ENCODE measurements around the gene CLNK. TPM values are rescaled to one million over a fixed set of nuclear protein-coding genes. Genes with fewer than 3 reads are reported as not detected.

Gene CLNK
- total and polyA plus RNA-seq, 2 of the 8 experiments (the other 6 are each of a cell fraction or from before 2014, with no cell fraction given): not detected

- Histone ChIP-seq H3K9me3 (ENCODE audit: insufficient read depth in 2 of 2, low read depth in 1 of 2, low read length in 1 of 2) (no peaks in the 10 kb centered on the region), H2BK120ac (replicated peaks; ENCODE audit: low read depth, low read length) (no peak overlapping the region), H3K36me3 (ENCODE audit: control insufficient read depth in 2 of 4, insufficient read depth in 4 of 4, low read length in 3 of 4) (no peaks in the 10 kb centered on the region), H3K4me3 (ENCODE audit: extremely low read depth in 1 of 4, insufficient read depth in 2 of 4, low read depth in 3 of 4, low read length in 4 of 4) (no peak overlapping the region), H4K8ac (ENCODE audit: extremely low read depth, insufficient read depth, low read length) (no peak overlapping the region), H3K79me2 (ENCODE audit: control insufficient read depth in 1 of 2, insufficient read depth in 2 of 2, low read length in 2 of 2) (no peaks in the 10 kb centered on the region), H3K18ac (ENCODE audit: extremely low read depth, low read length) (no peak overlapping the region), H3K23ac (ENCODE audit: insufficient read length) (no peak overlapping the region), H3K9ac (replicated peaks in 1 of 4; ENCODE audit: extremely low read depth in 1 of 4, low read depth in 3 of 4, low read length in 3 of 4) (no peak overlapping the region), H2AFZ (ENCODE audit: low read length) (no peak overlapping the region), H4K91ac (replicated peaks; ENCODE audit: insufficient read length, low read length) (no peak overlapping the region), H3K27me3 (replicated peaks in 1 of 4; ENCODE audit: control insufficient read depth in 3 of 4, extremely low read depth in 1 of 4, insufficient read depth in 3 of 4, low read length in 3 of 4) (no peaks in the 10 kb centered on the region), H4K20me1 (replicated peaks in 1 of 2; ENCODE audit: control insufficient read depth in 1 of 2, insufficient read depth in 2 of 2, low read length in 2 of 2) (no peaks in the 10 kb centered on the region), H2BK15ac (ENCODE audit: low read length) (no peak overlapping the region), H3K4me2 (ENCODE audit: insufficient read depth in 1 of 2, low read depth in 2 of 2, low read length in 2 of 2) (no peak overlapping the region), H2BK12ac (ENCODE audit: low read depth, low read length) (no peak overlapping the region), H2AK5ac (ENCODE audit: low read depth, low read length) (no peak overlapping the region), H2BK20ac (ENCODE audit: low read length) (no peak overlapping the region), H3K27ac (ENCODE audit: low read depth, low read length) (no peak overlapping the region), H3K4ac (replicated peaks; ENCODE audit: insufficient read length, low read depth, low read length) (no peak overlapping the region), H3K23me2 (ENCODE audit: low read depth, low read length) (no peaks in the 10 kb centered on the region), H2BK5ac (ENCODE audit: low read depth, low read length) (no peak overlapping the region), H3K56ac (replicated peaks; ENCODE audit: insufficient read length, low read depth, low read length) (no peak overlapping the region), H4K5ac (ENCODE audit: insufficient read length, low read depth, low read length) (no peak overlapping the region), H3K4me1 (replicated peaks in 1 of 4; ENCODE audit: control insufficient read depth in 3 of 4, insufficient read depth in 4 of 4, low read length in 3 of 4) (no peaks in the 10 kb centered on the region), H3K79me1 (ENCODE audit: low read depth, low read length) (no peaks in the 10 kb centered on the region), H3K14ac (ENCODE audit: insufficient read length) (no peak overlapping the region)
- no peak for TF ChIP-seq RBBP5 (IDR thresholded peaks at IDR 0.05; ENCODE audit: borderline replicate concordance, low read depth, low read length)
- TF ChIP-seq CREB1 (IDR thresholded peaks at IDR 0.05): no peak
- TF ChIP-seq HDAC6 (IDR thresholded peaks at IDR 0.05; ENCODE audit: low read depth, low read length): no peak
- TF ChIP-seq CTBP2 (IDR thresholded peaks at IDR 0.05; ENCODE audit: borderline replicate concordance, insufficient read depth, insufficient read length, low read length): no peak
- no peak for TF ChIP-seq RXRA (IDR thresholded peaks at IDR 0.05; ENCODE audit: insufficient read depth, low read depth, low read length)
- no peak for TF ChIP-seq CHD1 (IDR thresholded peaks at IDR 0.05; ENCODE audit: low read depth, low read length)
- TF ChIP-seq POU5F1 (IDR thresholded peaks at IDR 0.05; ENCODE audit: low read depth, low read length): no peak
- TF ChIP-seq CHD2 (IDR thresholded peaks at IDR 0.05; ENCODE audit: low read length): no peak
- TF ChIP-seq SP1 (IDR thresholded peaks at IDR 0.05; ENCODE audit: low read depth, low read length): no peak
- TF ChIP-seq SP2 (IDR thresholded peaks at IDR 0.05; ENCODE audit: low read length): no peak
- ChIA-PET POLR2A (ENCODE audit: partially characterized antibody) (no interaction called here), CTCF (ENCODE audit: partially characterized antibody) (interaction anchor here (1.0 to 1.7 kb wide), 2 partner anchors 22 to 238 kb away, joined by 3 read pairs; no protein-coding TSS in a partner anchor)
- no peak for FAIRE-seq
- WGBS, 2 experiments (ENCODE audit: extremely low coverage in 1 of 2, insufficient coverage in 1 of 2, insufficient read length in 1 of 2, insufficient replicate concordance in 2 of 2, low coverage in 1 of 2, low lambda C conversion rate in 2 of 2, missing lambda C conversion rate in 1 of 2): 96% methylated on average over 6 of the region's 6 CpGs; no CpG with 5 or more reads in 1 of the 2 experiments
- no peak for DNase-seq (ENCODE audit: low read depth in 1 of 2, low spot score in 2 of 2)
Measured at GRCh38 chr4:10655968-10656367, 28.6 kb downstream of the CLNK start.
